ENCODE results near the gene GRK4.
A peak's percentile ranks its signal among the peaks of the same experiment; 100 is the strongest.

GRK4 gene

DNA sequence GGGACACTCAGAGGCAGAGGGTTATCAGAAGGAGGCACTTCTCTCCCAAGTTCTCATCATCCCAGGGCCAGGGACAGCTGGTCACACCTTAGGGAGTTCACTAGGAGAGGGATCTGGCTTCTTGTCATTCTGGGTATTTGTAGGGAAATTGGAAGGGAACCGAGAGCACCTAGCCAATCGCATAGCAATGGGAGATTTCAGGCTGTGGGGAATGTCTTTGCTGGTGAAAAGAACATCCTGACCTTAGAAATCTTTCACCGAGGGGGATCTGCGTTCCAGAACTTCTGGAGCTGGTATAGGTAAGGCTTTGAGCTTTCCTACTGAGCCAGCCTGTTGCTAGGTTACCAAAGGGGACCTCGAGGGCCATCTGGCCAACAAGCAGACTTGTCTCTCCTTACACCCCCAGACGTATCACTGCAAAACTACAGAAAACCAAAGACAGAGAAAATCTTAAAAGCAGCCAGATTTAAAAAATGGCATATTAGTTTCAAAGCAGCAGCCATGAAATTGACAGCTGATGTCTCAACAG is 104.2 kb downstream of the GRK4 start:
- Histone ChIP-seq H3K9ac (ENCODE audit: low read length) (no peak overlapping the region), H3K4me1 (ENCODE audit: control insufficient read depth, insufficient read depth, low read length) (no peaks in the 10 kb centered on the region), H3K27ac (ENCODE audit: low read depth, low read length) (no peak overlapping the region)

GRCh38 chr4:3069661-3070199 is 106.4 kb downstream of the GRK4 start:
- Histone ChIP-seq H3K4me1 (ENCODE audit: control insufficient read depth, insufficient read depth, low read length) (peaks cover 4% of the 10 kb centered on the region; the same call in 1 of the 2 replicates), H3K4me3 (ENCODE audit: low read depth, low read length) (no peak overlapping the region), H3K9ac (ENCODE audit: low read length) (no peak overlapping the region), H3K9me3 (ENCODE audit: control insufficient read depth, insufficient read depth, low read depth, low read length) (no peaks in the 10 kb centered on the region), H3K36me3 (ENCODE audit: control insufficient read depth, insufficient read depth, low read length) (no peaks in the 10 kb centered on the region), H3K27ac (ENCODE audit: low read depth, low read length) (no peak overlapping the region), H3K27me3 (ENCODE audit: control insufficient read depth, insufficient read depth, low read length) (peaks cover 4% of the 10 kb centered on the region; the same call in 1 of the 2 replicates)

More for the DNA sequence above, 104.2 kb downstream of the GRK4 start:
- Histone ChIP-seq H3K27me3 (ENCODE audit: control insufficient read depth, insufficient read depth, low read length) (no peaks in the 10 kb centered on the region), H3K36me3 (ENCODE audit: control insufficient read depth, insufficient read depth, low read length) (no peaks in the 10 kb centered on the region), H3K9me3 (ENCODE audit: control insufficient read depth, insufficient read depth, low read depth, low read length) (no peaks in the 10 kb centered on the region), H3K4me3 (ENCODE audit: low read depth, low read length) (no peak overlapping the region)

DNA sequence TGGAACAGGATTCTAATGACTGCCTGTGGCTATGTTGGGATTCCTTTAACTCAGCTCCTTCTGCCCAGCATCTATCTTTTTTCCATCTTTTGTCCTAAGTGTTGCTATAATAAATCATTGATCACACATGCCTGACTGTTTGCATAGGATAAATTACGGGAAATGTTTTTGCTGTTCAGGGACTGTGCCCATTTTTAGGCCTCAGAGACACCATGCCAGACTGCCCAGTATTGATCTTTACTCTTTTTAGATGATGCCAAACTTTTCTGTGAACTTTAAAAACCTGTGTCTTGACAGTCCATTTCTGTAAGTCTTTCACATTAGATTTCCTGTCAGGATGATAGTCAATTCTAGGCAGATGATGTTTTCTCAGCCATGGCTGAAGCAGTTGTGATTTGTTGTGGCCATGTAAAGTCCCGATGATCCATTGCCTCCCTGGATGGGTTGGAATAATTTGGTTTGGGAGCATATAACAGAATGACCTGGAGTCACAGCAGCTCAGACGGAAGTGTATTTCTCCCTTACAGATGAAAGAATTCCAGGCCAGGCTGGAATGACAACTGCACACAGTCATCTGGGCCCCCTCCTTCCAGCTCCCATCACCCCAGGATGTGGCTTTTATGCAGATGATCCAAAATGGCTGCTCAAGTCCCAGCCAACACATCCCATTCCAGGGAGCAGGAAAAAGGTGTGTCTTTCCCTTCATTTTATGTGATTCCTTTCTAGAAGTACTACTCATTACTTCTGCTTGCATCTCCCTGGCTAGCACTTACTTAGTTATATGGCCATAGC is 107.5 kb downstream of the GRK4 start:
- Histone ChIP-seq H3K4me3 (ENCODE audit: low read depth, low read length) (no peak overlapping the region), H3K9ac (ENCODE audit: low read length) (no peak overlapping the region), H3K36me3 (ENCODE audit: control insufficient read depth, insufficient read depth, low read length) (no peaks in the 10 kb centered on the region), H3K27me3 (ENCODE audit: control insufficient read depth, insufficient read depth, low read length) (peaks cover 4% of the 10 kb centered on the region; the same call in 1 of the 2 replicates), H3K9me3 (ENCODE audit: control insufficient read depth, insufficient read depth, low read depth, low read length) (no peaks in the 10 kb centered on the region), H3K27ac (ENCODE audit: low read depth, low read length) (no peak overlapping the region), H3K4me1 (ENCODE audit: control insufficient read depth, insufficient read depth, low read length) (peaks cover 7% of the 10 kb centered on the region; the same call in 1 of the 2 replicates)

GRCh38 chr4:3071811-3072210 is 108.4 kb downstream of the GRK4 start:
- H3K27ac ChIP-seq (ENCODE audit: low read depth, low read length): no peak overlapping the region

DNA sequence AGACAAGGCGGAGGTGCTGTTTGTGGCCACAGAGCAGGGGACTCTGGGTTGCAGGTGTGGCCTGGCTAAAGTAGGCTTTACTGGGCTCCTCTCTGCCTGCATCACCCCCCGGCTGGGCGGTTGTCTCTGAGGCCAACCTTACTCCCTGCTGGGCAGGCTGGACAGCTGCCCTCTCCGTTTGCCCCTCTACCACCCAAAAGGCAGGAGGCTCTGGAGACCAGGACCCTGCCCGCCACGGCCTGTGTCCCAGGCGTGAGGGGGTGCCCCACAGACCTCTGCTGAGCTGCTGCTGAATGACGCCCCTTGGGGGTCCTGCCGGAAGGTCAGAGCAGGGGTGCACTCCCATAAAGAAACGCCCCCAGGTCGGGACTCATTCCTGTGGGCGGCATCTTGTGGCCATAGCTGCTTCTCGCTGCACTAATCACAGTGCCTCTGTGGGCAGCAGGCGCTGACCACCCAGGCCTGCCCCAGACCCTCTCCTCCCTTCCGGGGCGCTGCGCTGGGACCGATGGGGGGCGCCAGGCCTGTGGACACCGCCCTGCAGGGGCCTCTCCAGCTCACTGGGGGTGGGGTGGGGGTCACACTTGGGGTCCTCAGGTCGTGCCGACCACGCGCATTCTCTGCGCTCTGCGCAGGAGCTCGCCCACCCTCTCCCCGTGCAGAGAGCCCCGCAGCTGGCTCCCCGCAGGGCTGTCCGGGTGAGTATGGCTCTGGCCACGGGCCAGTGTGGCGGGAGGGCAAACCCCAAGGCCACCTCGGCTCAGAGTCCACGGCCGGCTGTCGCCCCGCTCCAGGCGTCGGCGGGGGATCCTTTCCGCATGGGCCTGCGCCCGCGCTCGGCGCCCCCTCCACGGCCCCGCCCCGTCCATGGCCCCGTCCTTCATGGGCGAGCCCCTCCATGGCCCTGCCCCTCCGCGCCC is 110.0 kb downstream of the GRK4 start:
- Histone ChIP-seq H3K9me3 (ENCODE audit: control insufficient read depth, insufficient read depth, low read depth, low read length) (no peaks in the 10 kb centered on the region), H3K36me3 (ENCODE audit: control insufficient read depth, insufficient read depth, low read length) (no peaks in the 10 kb centered on the region), H3K27ac (ENCODE audit: low read depth, low read length) (no peak overlapping the region), H3K4me3 (ENCODE audit: low read depth, low read length) (peak overlapping the region; percentile 66), H3K9ac (ENCODE audit: low read length) (no peak overlapping the region), H3K4me1 (ENCODE audit: control insufficient read depth, insufficient read depth, low read length) (peaks cover 15% of the 10 kb centered on the region; the same call in 1 of the 2 replicates), H3K27me3 (ENCODE audit: control insufficient read depth, insufficient read depth, low read length) (peaks cover 4% of the 10 kb centered on the region; the same call in 1 of the 2 replicates)

More at GRCh38 chr4:3071811-3072210, 108.4 kb downstream of the GRK4 start:
- Histone ChIP-seq H3K4me1 (ENCODE audit: control insufficient read depth, insufficient read depth, low read length) (peaks cover 15% of the 10 kb centered on the region; the same call in 1 of the 2 replicates), H3K9me3 (ENCODE audit: control insufficient read depth, insufficient read depth, low read depth, low read length) (no peaks in the 10 kb centered on the region), H3K9ac (ENCODE audit: low read length) (no peak overlapping the region), H3K36me3 (ENCODE audit: control insufficient read depth, insufficient read depth, low read length) (no peaks in the 10 kb centered on the region), H3K4me3 (ENCODE audit: low read depth, low read length) (no peak overlapping the region), H3K27me3 (ENCODE audit: control insufficient read depth, insufficient read depth, low read length) (peaks cover 4% of the 10 kb centered on the region; the same call in 1 of the 2 replicates)

GRCh38 chr4:3074078-3074845 is 110.9 kb downstream of the GRK4 start, which contains the start of the genes HTT and HTT-AS:
HTT (plus strand) TSS chr4:3074681; CDS start chr4:3074826, 145 bp downstream.
HTT-AS (minus strand) TSS chr4:3074538.
- Histone ChIP-seq H3K4me3 (ENCODE audit: low read depth, low read length) (peak within 1 kb of the TSS; percentile 100), H3K27ac (ENCODE audit: low read depth, low read length) (peak within 1 kb of the TSS; percentile 78), H3K9me3 (ENCODE audit: control insufficient read depth, insufficient read depth, low read depth, low read length) (no peaks in the 10 kb centered on the region), H3K9ac (ENCODE audit: low read length) (peak within 1 kb of the TSS; percentile 89), H3K4me1 (ENCODE audit: control insufficient read depth, insufficient read depth, low read length) (peaks cover 15% of the 10 kb centered on the region; the same call in 1 of the 2 replicates), H3K36me3 (ENCODE audit: control insufficient read depth, insufficient read depth, low read length) (no peaks in the 10 kb centered on the region), H3K27me3 (ENCODE audit: control insufficient read depth, insufficient read depth, low read length) (peaks cover 4% of the 10 kb centered on the region; the same call in 1 of the 2 replicates)

- H3K4me3 ChIP-seq (ENCODE audit: low read depth, low read length): peak overlapping the region; percentile 100
- H3K9ac ChIP-seq (ENCODE audit: low read length): peak overlapping the region; percentile 89
- peaks cover 4% of the 10 kb centered on the region; the same call in 1 of the 2 replicates for H3K27me3 ChIP-seq (ENCODE audit: control insufficient read depth, insufficient read depth, low read length)
- H3K9me3 ChIP-seq (ENCODE audit: control insufficient read depth, insufficient read depth, low read depth, low read length): no peaks in the 10 kb centered on the region
- H3K4me1 ChIP-seq (ENCODE audit: control insufficient read depth, insufficient read depth, low read length): peaks cover 15% of the 10 kb centered on the region; the same call in 1 of the 2 replicates
- H3K36me3 ChIP-seq (ENCODE audit: control insufficient read depth, insufficient read depth, low read length): no peaks in the 10 kb centered on the region
- peak overlapping the region; percentile 78 for H3K27ac ChIP-seq (ENCODE audit: low read depth, low read length)
Measured at GRCh38 chr4:3074846-3075651, 111.7 kb downstream of the GRK4 start.

- H3K4me1 ChIP-seq (ENCODE audit: control insufficient read depth, insufficient read depth, low read length): peaks cover 15% of the 10 kb centered on the region; the same call in 1 of the 2 replicates
- H3K9ac ChIP-seq (ENCODE audit: low read length): peak overlapping the region; percentile 52
- H3K36me3 ChIP-seq (ENCODE audit: control insufficient read depth, insufficient read depth, low read length): no peaks in the 10 kb centered on the region
- H3K9me3 ChIP-seq (ENCODE audit: control insufficient read depth, insufficient read depth, low read depth, low read length): no peaks in the 10 kb centered on the region
- no peak overlapping the region for H3K27ac ChIP-seq (ENCODE audit: low read depth, low read length)
- H3K4me3 ChIP-seq (ENCODE audit: low read depth, low read length): peak overlapping the region; percentile 100
- H3K27me3 ChIP-seq (ENCODE audit: control insufficient read depth, insufficient read depth, low read length): peaks cover 4% of the 10 kb centered on the region; the same call in 1 of the 2 replicates
Measured at GRCh38 chr4:3075652-3075981, 112.2 kb downstream of the GRK4 start.

DNA sequence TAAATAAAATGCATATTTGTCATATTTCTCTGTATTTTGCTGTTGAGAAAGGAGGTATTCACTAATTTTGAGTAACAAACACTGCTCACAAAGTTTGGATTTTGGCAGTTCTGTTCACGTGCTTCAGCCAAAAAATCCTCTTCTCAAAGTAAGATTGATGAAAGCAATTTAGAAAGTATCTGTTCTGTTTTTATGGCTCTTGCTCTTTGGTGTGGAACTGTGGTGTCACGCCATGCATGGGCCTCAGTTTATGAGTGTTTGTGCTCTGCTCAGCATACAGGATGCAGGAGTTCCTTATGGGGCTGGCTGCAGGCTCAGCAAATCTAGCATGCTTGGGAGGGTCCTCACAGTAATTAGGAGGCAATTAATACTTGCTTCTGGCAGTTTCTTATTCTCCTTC is 114.4 kb downstream of the GRK4 start:
- Histone ChIP-seq H3K27me3 (ENCODE audit: control insufficient read depth, insufficient read depth, low read length) (peaks cover 4% of the 10 kb centered on the region; the same call in 1 of the 2 replicates), H3K36me3 (ENCODE audit: control insufficient read depth, insufficient read depth, low read length) (no peaks in the 10 kb centered on the region), H3K27ac (ENCODE audit: low read depth, low read length) (no peak overlapping the region), H3K9me3 (ENCODE audit: control insufficient read depth, insufficient read depth, low read depth, low read length) (no peaks in the 10 kb centered on the region), H3K4me3 (ENCODE audit: low read depth, low read length) (no peak overlapping the region), H3K9ac (ENCODE audit: low read length) (no peak overlapping the region), H3K4me1 (ENCODE audit: control insufficient read depth, insufficient read depth, low read length) (peaks cover 15% of the 10 kb centered on the region; the same call in 1 of the 2 replicates)

Data from HUES6 (cell line).